Effector memory CD8-positive, alpha-beta T cell (primary cell): ENCODE results near the gene PTPRU.
A peak's percentile ranks its signal among the peaks of the same experiment; 100 is the strongest.

ENCODE experiments used
- ATAC-seq: fragments of 150-1000 bp; cut with Tn5 transposase; replicated peaks from 2 replicates; pipeline ENCODE4 v1.10.0; 2021; ENCODE audit warnings: mild to moderate bottlenecking, moderate library complexity
- DNase-seq, 3 experiments: peaks; one replicate each; pipeline ENCODE4 v3.0.0; 2021
- H3K27ac Mint-ChIP-seq, 2 donors: one replicate each; pipeline ENCODE4 v1.8.0; 2022; ENCODE audit warnings: mild to moderate bottlenecking in 2 of 2, mixed read lengths in 2 of 2, moderate library complexity in 2 of 2
- H3K27me3 Mint-ChIP-seq, 2 donors: one replicate each; pipeline ENCODE4 v1.8.0; 2022; ENCODE audit warnings: mixed read lengths in 2 of 2
- H3K36me3 Mint-ChIP-seq: one replicate; pipeline ENCODE4 v1.8.0; 2022; ENCODE audit warnings: mild to moderate bottlenecking, moderate library complexity, mixed read lengths; ENCODE audit not compliant: insufficient read depth
- H3K4me1 Mint-ChIP-seq, 2 donors: one replicate each; pipeline ENCODE4 v1.8.0; 2022; ENCODE audit warnings: low read depth in 2 of 2, mixed read lengths in 2 of 2
- H3K4me3 Mint-ChIP-seq, 2 donors: one replicate each; pipeline ENCODE4 v1.8.0; 2022; ENCODE audit warnings: mild to moderate bottlenecking in 2 of 2, mixed read lengths in 2 of 2, moderate library complexity in 2 of 2
- H3K9me3 Mint-ChIP-seq, 2 donors: one replicate each; pipeline ENCODE4 v1.8.0; 2022; ENCODE audit warnings: mixed read lengths in 2 of 2

PTPRU gene

DNA sequence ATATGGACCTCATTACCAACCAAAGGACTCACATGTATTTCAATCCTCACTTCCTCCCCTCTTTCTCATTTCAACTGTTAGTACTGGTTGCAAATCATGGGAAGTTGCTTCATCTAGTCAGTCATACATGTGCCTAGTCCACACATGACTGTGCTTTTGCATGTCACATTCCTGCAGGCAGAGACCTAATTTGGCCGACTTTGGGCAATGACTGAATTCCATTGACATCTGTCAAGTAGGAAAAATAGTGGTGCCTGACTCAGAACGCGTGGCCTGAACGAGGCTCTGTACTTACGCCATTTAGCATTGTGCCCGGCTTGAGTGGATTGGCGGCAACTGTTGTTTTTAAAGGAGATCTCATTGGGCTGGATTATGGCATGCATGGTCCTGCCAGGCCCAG, 18.0 kb downstream of the PTPRU start:
- Mint-ChIP-seq H3K36me3 (no peaks in the 10 kb centered on the region), H3K27me3 (peaks cover 16 to 33% of the 10 kb centered on the region in 2 donors), H3K9me3 (no peaks in the 10 kb centered on the region), H3K27ac (no peak overlapping the region), H3K4me1 (no peaks in the 10 kb centered on the region), H3K4me3 (no peak overlapping the region)
- ATAC-seq (no peak), DNase-seq (no peak)

- ATAC-seq = no peak
- no peak overlapping the region for H3K27ac Mint-ChIP-seq
- H3K36me3 Mint-ChIP-seq = no peaks in the 10 kb centered on the region
- H3K27me3 Mint-ChIP-seq = peaks cover 16 to 41% of the 10 kb centered on the region in 2 donors
- H3K4me3 Mint-ChIP-seq = no peak overlapping the region
- peaks cover 3% of the 10 kb centered on the region in 2 donors for H3K4me1 Mint-ChIP-seq
- no peak for DNase-seq
- no peaks in the 10 kb centered on the region for H3K9me3 Mint-ChIP-seq
These were observed 18.9 kb downstream of the PTPRU start for GRCh38 chr1:29255134-29255666.

- peaks cover 5 to 6% of the 10 kb centered on the region in 2 donors for H3K4me1 Mint-ChIP-seq
- peaks cover 22 to 52% of the 10 kb centered on the region in 2 donors for H3K27me3 Mint-ChIP-seq
- H3K9me3 Mint-ChIP-seq = no peaks in the 10 kb centered on the region
- DNase-seq (no peak), ATAC-seq (no peak)
- H3K27ac Mint-ChIP-seq = no peak overlapping the region
- H3K36me3 Mint-ChIP-seq = no peaks in the 10 kb centered on the region
- no peak overlapping the region for H3K4me3 Mint-ChIP-seq
These were observed 20.1 kb downstream of the PTPRU start for GRCh38 chr1:29256394-29256793.

GRCh38 chr1:29256979-29257804, 20.9 kb downstream of the PTPRU start:
- Mint-ChIP-seq H3K27me3 (peaks cover 22 to 60% of the 10 kb centered on the region in 2 donors), H3K36me3 (no peaks in the 10 kb centered on the region), H3K27ac (no peak overlapping the region), H3K9me3 (no peaks in the 10 kb centered on the region), H3K4me1 (peaks cover 5 to 6% of the 10 kb centered on the region in 2 donors), H3K4me3 (no peak overlapping the region)
- no peak for DNase-seq
- ATAC-seq = no peak

- H3K4me3 Mint-ChIP-seq = peak overlapping the region in 1 of 2 donors; percentile 3
- H3K27me3 Mint-ChIP-seq = peaks cover 22 to 66% of the 10 kb centered on the region in 2 donors
- no peak for ATAC-seq
- peaks cover 5 to 6% of the 10 kb centered on the region in 2 donors for H3K4me1 Mint-ChIP-seq
- H3K36me3 Mint-ChIP-seq = no peaks in the 10 kb centered on the region
- no peaks in the 10 kb centered on the region for H3K9me3 Mint-ChIP-seq
- no peak overlapping the region for H3K27ac Mint-ChIP-seq
- no peak for DNase-seq
These were observed 22.1 kb downstream of the PTPRU start for GRCh38 chr1:29258189-29258975.

GRCh38 chr1:29258976-29259801, 22.9 kb downstream of the PTPRU start:
- ATAC-seq = peak; percentile 48
- Mint-ChIP-seq H3K27me3 (peaks cover 22 to 66% of the 10 kb centered on the region in 2 donors), H3K36me3 (no peaks in the 10 kb centered on the region), H3K9me3 (no peaks in the 10 kb centered on the region), H3K4me3 (peak overlapping the region; percentile 70 to 79), H3K27ac (no peak overlapping the region), H3K4me1 (peaks cover 5 to 6% of the 10 kb centered on the region in 2 donors)
- no peak for DNase-seq

DNA sequence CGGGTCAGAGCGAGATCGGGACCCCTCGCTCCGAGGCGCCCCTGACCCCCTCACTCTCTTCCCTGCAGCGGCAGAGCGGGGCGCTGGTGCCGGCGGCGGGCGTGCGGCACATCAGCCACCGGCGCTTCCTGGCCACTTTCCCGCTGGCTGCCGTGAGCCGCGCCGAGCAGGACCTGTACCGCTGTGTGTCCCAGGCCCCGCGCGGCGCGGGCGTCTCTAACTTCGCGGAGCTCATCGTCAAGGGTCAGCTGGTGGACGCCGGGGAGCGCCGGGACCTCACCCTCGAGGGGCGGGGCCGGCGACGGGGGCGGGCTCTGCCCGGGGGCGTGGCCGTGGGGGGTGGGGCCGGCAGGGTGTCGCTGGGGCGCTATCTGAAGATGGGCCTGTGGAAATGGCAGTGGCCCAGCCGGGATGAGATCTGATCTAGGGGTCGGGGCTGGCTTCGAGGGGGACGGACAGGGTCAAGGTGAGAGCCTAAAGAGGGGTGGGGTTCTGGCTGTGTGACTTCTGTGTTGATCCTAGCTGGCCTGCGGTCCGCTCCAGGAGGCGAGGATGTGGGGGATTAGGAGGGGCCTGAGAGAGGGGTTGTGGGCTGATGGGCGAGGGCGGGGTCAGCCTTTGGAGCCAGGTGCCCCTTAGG, 23.6 kb downstream of the PTPRU start:
- peak in 2 of 3 experiments; percentile 15 to 23 for DNase-seq
- Mint-ChIP-seq H3K36me3 (no peaks in the 10 kb centered on the region), H3K4me1 (peaks cover 5 to 6% of the 10 kb centered on the region in 2 donors), H3K4me3 (peak overlapping the region; percentile 70 to 79), H3K27ac (peak overlapping the region in 1 of 2 donors; percentile 23), H3K9me3 (no peaks in the 10 kb centered on the region), H3K27me3 (peaks cover 23 to 66% of the 10 kb centered on the region in 2 donors)
- peak; percentile 72 for ATAC-seq

GRCh38 chr1:29260531-29260930, 24.2 kb downstream of the PTPRU start:
- H3K9me3 Mint-ChIP-seq = no peaks in the 10 kb centered on the region
- H3K4me3 Mint-ChIP-seq = peak overlapping the region; percentile 70 to 79
- no peak overlapping the region for H3K27ac Mint-ChIP-seq
- no peaks in the 10 kb centered on the region for H3K36me3 Mint-ChIP-seq
- DNase-seq (no peak), ATAC-seq (no peak)
- peaks cover 29 to 70% of the 10 kb centered on the region in 2 donors for H3K27me3 Mint-ChIP-seq
- H3K4me1 Mint-ChIP-seq = peaks cover 5 to 6% of the 10 kb centered on the region in 2 donors

GRCh38 chr1:29264773-29265389, 28.6 kb downstream of the PTPRU start:
- peaks cover 5% of the 10 kb centered on the region in 2 donors for H3K4me1 Mint-ChIP-seq
- H3K27ac Mint-ChIP-seq = no peak overlapping the region
- no peaks in the 10 kb centered on the region for H3K36me3 Mint-ChIP-seq
- DNase-seq (no peak), ATAC-seq (no peak)
- no peaks in the 10 kb centered on the region for H3K9me3 Mint-ChIP-seq
- H3K4me3 Mint-ChIP-seq = no peak overlapping the region
- peaks cover 56 to 77% of the 10 kb centered on the region in 2 donors for H3K27me3 Mint-ChIP-seq

- H3K4me3 Mint-ChIP-seq = no peak overlapping the region
- DNase-seq (no peak), ATAC-seq (no peak)
- H3K4me1 Mint-ChIP-seq = no peaks in the 10 kb centered on the region
- peaks cover 58 to 77% of the 10 kb centered on the region in 2 donors for H3K27me3 Mint-ChIP-seq
- H3K27ac Mint-ChIP-seq = no peak overlapping the region
- no peaks in the 10 kb centered on the region for H3K36me3 Mint-ChIP-seq
- no peaks in the 10 kb centered on the region for H3K9me3 Mint-ChIP-seq
These were observed 30.6 kb downstream of the PTPRU start for GRCh38 chr1:29266912-29267311.

GRCh38 chr1:29267321-29268070, 31.2 kb downstream of the PTPRU start:
- Mint-ChIP-seq H3K4me1 (no peaks in the 10 kb centered on the region), H3K27ac (no peak overlapping the region), H3K36me3 (no peaks in the 10 kb centered on the region), H3K4me3 (no peak overlapping the region), H3K27me3 (peaks cover 62 to 77% of the 10 kb centered on the region in 2 donors), H3K9me3 (no peaks in the 10 kb centered on the region)
- DNase-seq (no peak), ATAC-seq (no peak)

- peaks cover 62 to 87% of the 10 kb centered on the region in 2 donors for H3K27me3 Mint-ChIP-seq
- no peak for ATAC-seq
- no peak overlapping the region for H3K27ac Mint-ChIP-seq
- H3K9me3 Mint-ChIP-seq = no peaks in the 10 kb centered on the region
- H3K36me3 Mint-ChIP-seq = no peaks in the 10 kb centered on the region
- no peak for DNase-seq
- H3K4me3 Mint-ChIP-seq = no peak overlapping the region
- H3K4me1 Mint-ChIP-seq = no peaks in the 10 kb centered on the region
These were observed 33.1 kb downstream of the PTPRU start for GRCh38 chr1:29269382-29269781.
